Germinal center (tissue), 1 donor: Measurements from ENCODE around the gene ZFP82.
A peak's percentile ranks its signal among the peaks of the same experiment; 100 is the strongest.

Experiments
- DNase-seq: peaks from one replicate; pipeline ENCODE4 v3.0.0; 2012; ENCODE audit warnings: mixed read lengths, low spot score

ZFP82 gene

GRCh38 chr19:36418287-36419001, at the start of gene ZFP82:
ZFP82 (minus strand) TSS chr19:36418644; CDS start chr19:36409789, 8,855 bp downstream.
- peak; percentile 93 for DNase-seq

DNA sequence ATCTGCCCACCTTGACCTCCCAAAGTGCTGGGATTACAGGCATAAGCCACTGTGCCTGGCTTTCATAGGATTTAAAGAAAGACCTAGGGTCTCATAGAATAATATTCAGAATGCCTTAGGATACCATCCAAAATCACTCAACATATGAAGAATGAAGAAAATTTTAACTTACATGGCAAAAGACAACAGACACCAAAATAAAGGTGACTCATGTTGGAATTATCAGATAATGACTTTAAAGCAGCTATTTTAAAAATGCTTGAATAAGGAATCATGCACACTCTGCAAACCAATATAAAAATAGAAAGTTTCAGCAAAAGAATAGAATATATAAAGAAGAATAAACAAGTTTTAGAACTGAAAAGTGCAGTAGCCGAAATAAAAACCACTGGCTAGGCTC, 41.6 kb upstream of the ZFP82 start:
- no peak for DNase-seq

- no peak for DNase-seq
Observed at GRCh38 chr19:36456831-36457230, 38.4 kb upstream of the ZFP82 start.

DNA sequence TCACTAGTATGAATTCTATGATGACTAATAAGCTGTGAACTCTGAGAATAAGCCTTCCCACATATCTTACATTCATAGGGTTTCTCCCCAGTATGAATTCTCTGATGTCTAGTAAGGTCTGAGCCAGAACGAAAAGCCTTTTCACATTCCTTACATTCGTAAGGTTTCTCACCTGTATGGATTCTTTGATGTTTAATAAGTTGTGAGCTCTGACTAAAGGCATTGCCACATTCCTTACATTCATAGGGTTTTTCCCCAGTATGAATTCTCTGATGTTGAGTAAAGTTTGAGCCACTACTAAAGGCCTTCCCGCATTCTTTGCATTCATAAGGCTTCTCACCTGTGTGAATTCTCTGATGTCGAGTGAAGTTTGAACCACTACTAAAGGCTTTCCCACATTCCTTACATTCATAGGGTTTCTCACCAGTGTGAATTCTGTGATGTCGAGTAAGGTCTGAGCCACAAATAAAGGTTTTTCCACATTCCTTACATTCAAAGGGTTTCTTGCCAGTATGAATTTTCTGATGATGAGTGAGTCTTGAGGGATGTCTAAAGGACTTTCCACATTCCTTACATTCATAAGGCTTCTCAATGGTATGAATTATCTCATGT, 30.7 kb upstream of the ZFP82 start:
- DNase-seq: no peak

GRCh38 chr19:36441339-36441738, 22.9 kb upstream of the ZFP82 start:
- DNase-seq: no peak

GRCh38 chr19:36436531-36436930, 18.1 kb upstream of the ZFP82 start:
- DNase-seq: peak; percentile 51

GRCh38 chr19:36423925-36424324, 5.5 kb upstream of the ZFP82 start:
- DNase-seq: no peak

DNA sequence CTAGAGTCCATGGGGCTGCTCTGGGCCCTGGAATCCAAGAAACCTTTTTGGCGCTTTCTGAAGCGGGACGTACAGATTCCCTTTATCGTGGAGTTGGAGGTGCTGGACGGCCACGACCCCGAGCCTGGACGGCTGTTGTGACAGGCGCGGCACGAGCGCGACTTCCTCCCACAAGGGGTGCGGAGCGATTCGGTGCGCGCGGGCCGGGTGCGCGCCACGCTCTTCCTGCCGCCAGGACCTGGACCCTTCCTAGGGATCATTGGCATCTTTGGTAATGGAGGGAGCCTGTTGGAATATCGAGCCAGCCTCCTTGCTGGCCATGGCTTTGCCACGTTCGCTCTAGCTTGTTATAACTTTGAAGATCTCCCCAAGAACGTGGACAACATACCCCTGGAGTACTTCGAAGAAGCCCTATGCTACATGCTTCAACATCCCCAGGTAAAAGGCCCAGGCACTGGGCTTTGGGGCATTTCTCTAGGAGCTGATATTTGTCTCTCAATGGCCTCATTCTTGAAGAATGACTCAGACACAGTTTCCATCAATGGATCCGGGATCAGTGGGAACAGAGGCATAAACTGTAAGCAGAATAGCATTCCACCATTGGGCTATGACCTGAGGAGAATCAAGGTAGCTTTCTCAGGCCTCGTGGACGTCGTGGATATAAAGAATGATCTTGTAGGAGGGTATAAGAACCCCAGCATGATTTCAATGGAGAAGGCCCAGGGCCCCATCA, 3.5 kb upstream of the ZFP82 start:
- DNase-seq: no peak

GRCh38 chr19:36420961-36421748, 2.7 kb upstream of the ZFP82 start:
- DNase-seq: no peak

DNA sequence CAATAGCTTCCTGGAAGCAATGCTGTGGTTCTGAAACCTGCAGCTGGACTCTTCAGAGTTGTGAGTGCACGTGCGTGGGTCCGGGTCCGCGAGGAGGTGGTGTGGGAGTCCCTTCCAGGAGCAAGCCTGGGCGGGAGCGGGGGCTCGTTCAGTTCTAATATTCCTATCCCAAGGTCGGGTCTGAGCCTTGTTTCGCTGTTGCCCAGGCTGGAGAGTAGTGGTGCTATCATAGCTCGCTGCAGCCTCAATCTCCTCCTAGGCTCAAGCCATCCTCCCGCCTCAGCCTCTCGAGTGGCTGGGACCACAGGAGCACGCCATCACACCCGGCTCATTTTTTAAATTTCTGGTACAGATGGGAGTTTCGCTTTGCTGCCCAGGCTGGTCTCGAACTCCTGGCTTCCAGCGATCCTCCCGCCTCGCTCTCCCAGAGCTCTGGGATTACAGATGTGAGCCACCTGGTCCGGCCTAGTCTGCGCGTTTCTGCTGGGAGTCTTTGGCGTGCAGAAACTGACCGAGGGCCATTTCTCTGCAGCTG, 625 bp downstream of the ZFP82 start:
- no peak for DNase-seq

DNA sequence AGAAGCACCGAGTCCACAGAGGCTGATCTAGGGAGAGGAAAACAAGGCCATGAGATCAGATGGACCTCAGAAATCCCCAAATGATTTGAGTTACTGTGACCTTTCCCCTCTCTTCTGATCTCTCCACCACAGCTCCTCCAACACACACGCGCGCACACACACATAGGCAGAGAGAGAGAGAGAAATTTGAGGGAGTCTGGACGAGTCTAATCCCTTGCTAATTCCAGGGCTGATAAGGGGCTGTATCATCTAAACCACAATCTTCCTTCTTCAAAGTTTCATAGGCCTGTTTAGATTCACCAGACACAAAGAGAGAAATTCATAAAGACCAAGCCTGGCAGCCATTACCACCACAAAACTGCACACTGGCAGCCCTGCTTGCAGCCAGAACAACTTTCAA, 8.6 kb downstream of the ZFP82 start:
- no peak for DNase-seq

- DNase-seq: no peak
Observed at GRCh38 chr19:36408101-36408500, 10.3 kb downstream of the ZFP82 start.

DNA sequence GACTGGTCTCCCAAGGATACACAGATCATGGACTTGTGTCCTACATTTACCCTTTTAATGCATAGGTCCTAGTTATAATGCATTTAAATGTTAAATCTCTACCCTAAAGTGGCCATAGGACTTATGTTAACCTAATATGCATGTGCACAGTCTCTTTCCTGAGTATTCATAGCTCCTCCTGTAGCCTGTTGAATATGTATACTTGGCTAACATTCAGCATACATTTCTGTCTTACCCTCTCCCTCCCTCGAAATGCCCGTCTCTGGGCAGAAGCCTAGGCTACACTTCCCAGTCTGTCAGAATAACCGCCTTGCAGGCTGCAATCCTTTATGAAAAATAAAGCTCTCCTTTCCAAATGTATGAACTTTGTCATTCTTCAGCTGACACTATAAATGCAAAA, 13.9 kb downstream of the ZFP82 start:
- DNase-seq: no peak

DNA sequence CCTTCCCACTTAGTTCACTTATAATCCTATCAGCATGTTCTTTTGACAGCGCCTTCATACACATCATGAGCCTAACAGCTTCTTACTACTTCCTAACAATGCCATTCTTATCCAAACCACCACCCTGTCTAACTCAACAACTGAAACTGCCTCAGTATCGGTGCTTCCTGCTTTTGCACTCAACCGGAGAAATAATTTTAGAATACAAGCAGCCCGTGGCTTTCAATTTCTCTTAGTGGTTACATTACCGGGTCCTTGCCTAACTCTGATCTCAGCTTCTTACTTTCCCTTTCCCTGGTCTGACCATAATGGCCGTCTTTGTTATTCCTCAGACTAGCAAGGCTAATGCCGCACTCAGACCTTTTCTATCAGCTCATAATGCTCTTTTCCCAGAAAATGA, 17.0 kb downstream of the ZFP82 start:
- peak; percentile 69 for DNase-seq

GRCh38 chr19:36398571-36398970, 19.9 kb downstream of the ZFP82 start:
- no peak for DNase-seq

- no peak for DNase-seq
Observed at GRCh38 chr19:36392916-36393673, 25.3 kb downstream of the ZFP82 start.

GRCh38 chr19:36379510-36379819, 39.0 kb downstream of the ZFP82 start:
- no peak for DNase-seq

DNA sequence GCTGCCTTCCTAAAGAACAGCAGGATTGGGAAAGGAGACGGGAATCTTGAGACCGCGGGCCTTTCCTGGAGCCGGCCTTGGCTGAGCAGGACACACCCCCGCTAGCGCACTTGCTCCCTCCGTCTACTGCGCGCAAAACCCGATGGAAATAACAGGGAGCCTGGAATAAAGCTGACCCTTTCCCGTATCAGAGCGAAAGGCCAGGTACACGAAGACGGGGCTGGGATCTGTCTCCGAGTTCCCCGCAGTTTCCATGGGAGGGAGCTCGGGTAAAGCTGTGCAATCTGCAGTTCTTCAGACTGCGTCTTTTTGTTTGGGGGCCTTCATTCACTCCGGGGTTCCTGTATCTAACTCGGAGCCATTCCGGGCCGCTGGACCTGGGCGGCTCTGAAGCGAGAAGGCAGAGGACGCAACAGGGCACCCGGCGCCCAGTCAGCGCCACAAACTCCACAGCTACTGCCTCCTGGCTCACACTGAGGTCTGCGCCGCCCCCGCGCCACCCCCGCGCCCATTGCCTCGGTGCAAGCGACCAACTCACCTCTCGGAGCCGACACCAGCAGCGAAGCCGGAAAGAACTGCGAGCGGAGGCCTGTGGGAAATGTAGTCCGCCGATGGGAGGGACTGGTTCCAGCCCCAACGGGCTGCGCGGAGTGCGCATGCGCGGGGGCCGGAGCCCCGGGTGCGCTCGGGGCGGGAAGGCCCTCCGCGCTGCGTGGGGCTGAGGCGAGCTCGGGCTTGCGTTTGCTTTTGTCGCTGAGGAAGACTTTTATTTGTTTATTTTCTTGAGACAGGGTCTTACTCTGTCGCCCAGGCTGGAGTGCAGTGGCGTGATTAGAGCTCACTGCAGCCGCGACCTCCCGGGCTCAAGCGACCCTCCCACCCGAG, 39.6 kb downstream of the ZFP82 start, which contains the start of gene ZFP14:
TSS of gene ZFP14 (minus strand) at position 577 of the 885 bp plus-strand sequence. CDS start 11,309 bp downstream, outside the sequence.
- DNase-seq: peak; percentile 100

- DNase-seq: no peak
Observed at GRCh38 chr19:36377541-36378178, 40.8 kb downstream of the ZFP82 start.

- no peak for DNase-seq
Observed at GRCh38 chr19:36373638-36374156, 44.7 kb downstream of the ZFP82 start.
